Effector memory CD4-positive, alpha-beta T cell (primary cell): Measurements from ENCODE around the gene MMS19.

Source experiments
- DNase-seq, 3 donors: peaks; one replicate each; pipeline ENCODE4 v3.0.0-alpha.2; 2020
- H3K27ac ChIP-seq: 2 replicates; pipeline ENCODE4 v1.7.0; 2013; ENCODE audit warnings: mild to moderate bottlenecking, low read length, moderate library complexity; ENCODE audit not compliant: insufficient read depth, poor library complexity, severe bottlenecking
- H3K27me3 ChIP-seq: replicated peaks from 2 replicates; pipeline ENCODE4 v1.7.0; 2013; ENCODE audit warnings: mild to moderate bottlenecking, low read length; ENCODE audit not compliant: insufficient read depth, control insufficient read depth, poor library complexity, severe bottlenecking
- H3K36me3 ChIP-seq: 2 replicates; pipeline ENCODE4 v1.7.0; 2013; ENCODE audit warnings: mild to moderate bottlenecking, low read length, moderate library complexity; ENCODE audit not compliant: control insufficient read depth, insufficient read depth
- H3K4me1 ChIP-seq: 2 replicates; pipeline ENCODE4 v1.7.0; 2013; ENCODE audit warnings: low read length, mild to moderate bottlenecking; ENCODE audit not compliant: control insufficient read depth, insufficient read depth, poor library complexity, severe bottlenecking
- H3K4me3 ChIP-seq: 2 replicates; pipeline ENCODE4 v1.7.0; 2013; ENCODE audit warnings: low read length, low read depth, mild to moderate bottlenecking; ENCODE audit not compliant: insufficient read depth, poor library complexity, severe bottlenecking
- H3K9me3 ChIP-seq: 2 replicates; pipeline ENCODE4 v1.7.0; 2013; ENCODE audit warnings: mild to moderate bottlenecking, low read length, moderate library complexity; ENCODE audit not compliant: control insufficient read depth

MMS19 gene

GRCh38 chr10:97468162-97468561, 30.1 kb downstream of the MMS19 start:
- peaks cover 85% of the 10 kb centered on the region for H3K36me3 ChIP-seq
- H3K27ac ChIP-seq, result no peak overlapping the region
- no peaks in the 10 kb centered on the region for H3K27me3 ChIP-seq
- no peak for DNase-seq
- no peak overlapping the region for H3K4me3 ChIP-seq
- no peaks in the 10 kb centered on the region for H3K9me3 ChIP-seq
- no peaks in the 10 kb centered on the region for H3K4me1 ChIP-seq

- no peaks in the 10 kb centered on the region for H3K9me3 ChIP-seq
- no peaks in the 10 kb centered on the region for H3K4me1 ChIP-seq
- no peaks in the 10 kb centered on the region for H3K27me3 ChIP-seq
- H3K4me3 ChIP-seq, result no peak overlapping the region
- no peak overlapping the region for H3K27ac ChIP-seq
- peaks cover 88% of the 10 kb centered on the region for H3K36me3 ChIP-seq
- no peak for DNase-seq
These were observed 31.5 kb downstream of the MMS19 start for GRCh38 chr10:97466755-97467154.

GRCh38 chr10:97465982-97466381, 32.2 kb downstream of the MMS19 start:
- H3K4me3 ChIP-seq, result no peak overlapping the region
- H3K27me3 ChIP-seq, result no peaks in the 10 kb centered on the region
- peaks cover 93% of the 10 kb centered on the region for H3K36me3 ChIP-seq
- H3K4me1 ChIP-seq, result no peaks in the 10 kb centered on the region
- no peak for DNase-seq
- no peak overlapping the region for H3K27ac ChIP-seq
- H3K9me3 ChIP-seq, result no peaks in the 10 kb centered on the region

GRCh38 chr10:97464226-97464625, 34.0 kb downstream of the MMS19 start:
- no peaks in the 10 kb centered on the region for H3K4me1 ChIP-seq
- no peaks in the 10 kb centered on the region for H3K27me3 ChIP-seq
- DNase-seq, result no peak
- H3K9me3 ChIP-seq, result no peaks in the 10 kb centered on the region
- no peak overlapping the region for H3K27ac ChIP-seq
- no peak overlapping the region for H3K4me3 ChIP-seq
- peaks cover 93% of the 10 kb centered on the region for H3K36me3 ChIP-seq

GRCh38 chr10:97463363-97464132, 34.7 kb downstream of the MMS19 start:
- no peak overlapping the region for H3K4me3 ChIP-seq
- H3K4me1 ChIP-seq, result no peaks in the 10 kb centered on the region
- H3K36me3 ChIP-seq, result peaks cover 93% of the 10 kb centered on the region
- no peaks in the 10 kb centered on the region for H3K27me3 ChIP-seq
- H3K9me3 ChIP-seq, result no peaks in the 10 kb centered on the region
- DNase-seq, result peak in 1 of 3 donors; percentile 11
- H3K27ac ChIP-seq, result no peak overlapping the region

- no peaks in the 10 kb centered on the region for H3K9me3 ChIP-seq
- no peaks in the 10 kb centered on the region for H3K27me3 ChIP-seq
- H3K36me3 ChIP-seq, result peaks cover 84% of the 10 kb centered on the region
- no peaks in the 10 kb centered on the region for H3K4me1 ChIP-seq
- no peak overlapping the region for H3K27ac ChIP-seq
- DNase-seq, result no peak
- H3K4me3 ChIP-seq, result no peak overlapping the region
These were observed 35.9 kb downstream of the MMS19 start for GRCh38 chr10:97462309-97462708.

- H3K9me3 ChIP-seq, result no peaks in the 10 kb centered on the region
- no peaks in the 10 kb centered on the region for H3K27me3 ChIP-seq
- H3K27ac ChIP-seq, result no peak overlapping the region
- peaks cover 72% of the 10 kb centered on the region for H3K36me3 ChIP-seq
- H3K4me3 ChIP-seq, result no peak overlapping the region
- DNase-seq, result no peak
- no peaks in the 10 kb centered on the region for H3K4me1 ChIP-seq
These were observed 38.3 kb downstream of the MMS19 start for GRCh38 chr10:97459933-97460332.

- Histone ChIP-seq H3K9me3 (no peaks in the 10 kb centered on the region), H3K4me1 (no peaks in the 10 kb centered on the region), H3K27me3 (no peaks in the 10 kb centered on the region), H3K36me3 (peaks cover 66% of the 10 kb centered on the region), H3K4me3 (no peak overlapping the region), H3K27ac (no peak overlapping the region)
- DNase-seq, result no peak
These were observed 39.1 kb downstream of the MMS19 start for GRCh38 chr10:97459111-97459510.

GRCh38 chr10:97456686-97457065, 41.5 kb downstream of the MMS19 start:
- Histone ChIP-seq H3K9me3 (no peaks in the 10 kb centered on the region), H3K27me3 (no peaks in the 10 kb centered on the region), H3K4me3 (no peak overlapping the region), H3K4me1 (no peaks in the 10 kb centered on the region), H3K36me3 (peaks cover 62% of the 10 kb centered on the region), H3K27ac (no peak overlapping the region)
- DNase-seq, result no peak

- no peak for DNase-seq
- Histone ChIP-seq H3K9me3 (no peaks in the 10 kb centered on the region), H3K4me1 (no peaks in the 10 kb centered on the region), H3K27ac (no peak overlapping the region), H3K27me3 (no peaks in the 10 kb centered on the region), H3K4me3 (no peak overlapping the region), H3K36me3 (peaks cover 56% of the 10 kb centered on the region)
These were observed 42.1 kb downstream of the MMS19 start for GRCh38 chr10:97456034-97456685.
